LNCaP clone FGC (cell line): ENCODE results near the gene PDLIM4.

Experiments used
- DNase-seq: peaks from one replicate; pipeline ENCODE4 v3.0.0-alpha.2; 2011; ENCODE audit warnings: low read depth
- H3K4me3 ChIP-seq: 2 replicates; pipeline ENCODE4 v1.5.1; 2011; ENCODE audit warnings: mild to moderate bottlenecking, low read depth, low read length, control low read depth
- CTCF ChIP-seq: IDR thresholded peaks from 2 replicates; pipeline ENCODE4 v1.5.1; 2012; ENCODE audit warnings: mild to moderate bottlenecking; ENCODE audit not compliant: control insufficient read depth, insufficient read depth; ENCODE audit errors: extremely low read depth

PDLIM4 gene

GRCh38 chr5:132272311-132273210 lies 15.1 kb downstream of the PDLIM4 start:
- no peak overlapping the region for H3K4me3 ChIP-seq
- TF ChIP-seq CTCF, result peak; percentile 82
- DNase-seq, result no peak

- no peak overlapping the region for H3K4me3 ChIP-seq
- TF ChIP-seq CTCF, result no peak
- DNase-seq, result no peak
Measured at GRCh38 chr5:132273631-132274030, 16.1 kb downstream of the PDLIM4 start.

DNA sequence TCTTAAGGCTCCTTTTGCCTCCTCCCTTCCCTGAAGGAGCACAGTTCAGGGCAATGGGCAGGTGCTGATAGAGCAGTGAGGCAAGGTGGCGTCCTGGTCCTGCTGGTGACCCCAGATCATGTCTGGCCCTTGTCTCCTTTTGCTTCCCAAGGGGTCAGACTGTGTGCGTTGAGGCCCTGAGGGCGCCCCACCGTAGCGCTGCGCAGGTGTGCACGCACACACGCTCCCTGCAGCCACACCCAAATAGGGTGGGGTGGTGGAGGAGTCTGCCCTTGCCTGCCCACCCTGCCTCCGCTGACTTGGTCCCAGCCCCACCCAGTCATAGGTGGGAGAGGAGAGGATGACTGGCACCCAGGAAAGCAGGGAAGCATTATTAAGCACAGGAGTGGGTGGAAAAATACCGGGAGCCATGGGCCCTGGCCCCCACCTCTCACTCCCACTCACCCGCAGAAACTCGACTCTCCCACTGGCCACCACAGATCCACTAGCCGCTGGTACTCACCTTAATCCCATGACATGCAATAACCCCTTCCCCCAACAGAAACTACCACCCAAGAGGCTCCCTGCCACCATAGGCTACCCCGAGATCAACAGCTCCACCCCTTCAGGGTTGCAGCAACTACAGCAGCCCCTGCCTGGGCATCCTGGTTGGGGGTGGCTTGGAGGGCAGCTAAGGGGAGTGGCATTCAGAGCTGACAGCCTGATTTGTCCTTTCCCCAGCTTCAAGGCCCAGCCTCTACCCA lies 16.7 kb downstream of the PDLIM4 start:
- no peak overlapping the region for H3K4me3 ChIP-seq
- no peak for DNase-seq
- TF ChIP-seq CTCF, result no peak

DNA sequence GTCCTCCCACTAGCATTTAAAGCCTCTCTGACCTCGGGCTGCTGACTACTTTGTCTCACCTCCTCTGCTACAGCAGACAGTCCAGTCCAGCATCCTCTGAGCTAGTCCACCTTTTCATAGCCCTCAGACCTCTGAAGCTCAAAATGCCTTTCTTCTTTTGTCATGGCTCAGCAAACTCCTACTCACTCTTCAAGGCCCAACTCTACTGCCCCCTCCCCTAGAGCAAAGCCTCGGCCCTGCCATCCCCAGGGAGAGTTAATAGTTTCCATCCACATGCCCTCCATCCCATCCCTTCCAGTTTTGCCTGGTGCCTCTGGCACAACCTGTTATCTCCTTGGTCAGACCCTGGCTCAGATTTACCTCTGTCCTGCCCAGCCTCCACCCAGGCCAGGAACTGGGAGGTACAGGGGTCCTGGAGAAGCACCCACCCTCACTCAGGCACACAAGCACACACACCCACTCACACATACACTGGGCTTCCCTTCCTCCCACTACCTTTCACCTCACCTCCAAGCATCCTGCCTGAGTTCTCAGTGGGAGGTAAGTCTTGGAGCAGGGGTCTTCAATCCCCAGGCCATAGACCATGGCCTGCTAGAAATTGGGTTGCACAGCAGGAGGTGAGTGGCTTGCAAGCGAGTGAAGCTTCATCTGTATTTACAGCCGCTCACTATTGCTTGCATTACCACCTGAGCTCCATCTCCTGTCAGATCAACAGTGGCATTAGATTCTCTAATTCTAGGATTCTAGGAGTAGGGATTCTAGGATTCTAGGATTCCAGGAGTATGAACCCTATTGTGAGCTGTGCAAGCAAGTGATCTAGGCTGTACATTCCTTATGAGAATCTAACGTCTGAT lies 18.1 kb downstream of the PDLIM4 start:
- H3K4me3 ChIP-seq, result no peak overlapping the region
- DNase-seq, result no peak
- no peak for TF ChIP-seq CTCF

GRCh38 chr5:132277256-132277655 lies 19.8 kb downstream of the PDLIM4 start:
- DNase-seq, result no peak
- no peak for TF ChIP-seq CTCF
- no peak overlapping the region for H3K4me3 ChIP-seq

GRCh38 chr5:132277971-132278853 lies 20.7 kb downstream of the PDLIM4 start:
- no peak for DNase-seq
- no peak for TF ChIP-seq CTCF
- H3K4me3 ChIP-seq, result no peak overlapping the region
